Mesendoderm (in vitro differentiated cells): Measurements from ENCODE around the gene FCRL3.

Experiments
- DNase-seq: peaks from one replicate; pipeline ENCODE4 v3.0.0; 2013
- H2AK5ac ChIP-seq: 2 replicates; pipeline ENCODE4 v1.6.1; 2013; ENCODE audit warnings: low read length, inconsistent platforms
- H2BK120ac ChIP-seq: 2 replicates; pipeline ENCODE4 v1.6.1; 2013; ENCODE audit warnings: low read depth, mild to moderate bottlenecking, low read length, moderate library complexity, mixed read lengths
- H2BK15ac ChIP-seq: replicated peaks from 2 replicates; pipeline ENCODE4 v1.6.1; 2013; ENCODE audit warnings: low read depth, mild to moderate bottlenecking, moderate library complexity
- H2BK5ac ChIP-seq: 2 replicates; pipeline ENCODE4 v1.6.1; 2013; ENCODE audit warnings: low read length, inconsistent platforms
- H3K18ac ChIP-seq: 2 replicates; pipeline ENCODE4 v1.6.1; 2013; ENCODE audit warnings: mild to moderate bottlenecking, low read length, mixed read lengths
- H3K23ac ChIP-seq: one replicate; pipeline ENCODE4 v1.6.1; 2013; ENCODE audit warnings: low read length
- H3K27ac ChIP-seq: 2 replicates; pipeline ENCODE4 v1.5.1; 2013; ENCODE audit warnings: low read depth, mild to moderate bottlenecking, inconsistent platforms, low read length, moderate library complexity
- H3K27me3 ChIP-seq: 2 replicates; pipeline ENCODE4 v1.6.1; 2013; ENCODE audit warnings: low read length, control low read depth, mild to moderate bottlenecking, inconsistent platforms; ENCODE audit not compliant: insufficient read depth, poor library complexity
- H3K36me3 ChIP-seq: 2 replicates; pipeline ENCODE4 v1.6.1; 2013; ENCODE audit warnings: low read length, inconsistent platforms; ENCODE audit not compliant: control insufficient read depth, insufficient read depth
- H3K4ac ChIP-seq: one replicate; pipeline ENCODE4 v1.6.1; 2013; ENCODE audit warnings: low read depth, mild to moderate bottlenecking, low read length, moderate library complexity
- H3K4me1 ChIP-seq: 2 replicates; pipeline ENCODE4 v1.6.1; 2013; ENCODE audit warnings: low read depth, low read length, inconsistent platforms; ENCODE audit not compliant: control insufficient read depth
- H3K4me2 ChIP-seq: 2 replicates; pipeline ENCODE4 v1.6.1; 2013; ENCODE audit warnings: low read length
- H3K4me3 ChIP-seq: 2 replicates; pipeline ENCODE4 v1.5.1; 2013; ENCODE audit warnings: mild to moderate bottlenecking, low read length
- H3K56ac ChIP-seq: one replicate; pipeline ENCODE4 v1.6.1; 2013; ENCODE audit warnings: low read length
- H3K79me1 ChIP-seq: 2 replicates; pipeline ENCODE4 v1.6.1; 2013; ENCODE audit warnings: low read length, inconsistent platforms
- H3K79me2 ChIP-seq: 2 replicates; pipeline ENCODE4 v1.6.1; 2013; ENCODE audit warnings: mild to moderate bottlenecking, low read length; ENCODE audit not compliant: control insufficient read depth, insufficient read depth
- H3K9ac ChIP-seq: 2 replicates; pipeline ENCODE4 v1.6.1; 2013; ENCODE audit warnings: low read length, inconsistent platforms
- H4K5ac ChIP-seq: one replicate; pipeline ENCODE4 v1.6.1; 2013; ENCODE audit warnings: low read length
- H4K8ac ChIP-seq: one replicate; pipeline ENCODE4 v1.6.1; 2013; ENCODE audit warnings: low read depth, mild to moderate bottlenecking, control low read depth, low read length, moderate library complexity
- WGBS: extraction: QIAGEN DNeasy Blood & Tissue Kit; methylation state at CpG from one replicate; pipeline ENCODE4 v1.1.7; 2013; ENCODE audit warnings: low lambda C conversion rate, missing lambda C conversion rate; ENCODE audit not compliant: insufficient coverage; ENCODE audit errors: extremely low coverage; 5-methylcytosine and 5-hydroxymethylcytosine counted together

FCRL3 gene

DNA sequence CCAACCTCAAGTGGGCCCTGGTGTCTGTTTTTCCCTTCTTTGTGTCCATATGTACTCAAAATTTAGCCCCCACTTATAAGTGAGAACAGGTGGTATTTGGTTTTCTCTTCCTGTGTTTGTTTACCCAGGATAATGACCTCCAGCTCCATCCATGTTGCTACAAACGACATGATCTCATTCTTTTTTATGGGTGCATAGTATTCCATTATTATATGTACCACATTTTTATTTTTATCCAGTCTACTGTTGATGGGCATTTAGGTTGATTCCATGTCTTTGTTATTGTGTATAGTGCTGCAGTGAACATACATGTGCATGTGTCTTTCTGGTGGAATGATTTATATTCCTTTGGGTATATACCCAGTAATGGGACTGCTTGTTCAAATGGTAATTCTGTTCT is 27.6 kb downstream of the FCRL3 start:
- no peak for DNase-seq
- H3K27ac ChIP-seq = no peak overlapping the region
- no peaks in the 10 kb centered on the region for H3K36me3 ChIP-seq
- no peak overlapping the region for H2AK5ac ChIP-seq
- no peak overlapping the region for H2BK5ac ChIP-seq
- H3K4me3 ChIP-seq = no peak overlapping the region
- H3K56ac ChIP-seq = no peak overlapping the region
- no peak overlapping the region for H4K5ac ChIP-seq
- H2BK15ac ChIP-seq = no peak overlapping the region
- H4K8ac ChIP-seq = no peak overlapping the region
- H3K23ac ChIP-seq = no peak overlapping the region
- no peaks in the 10 kb centered on the region for H3K79me1 ChIP-seq
- no peak overlapping the region for H2BK120ac ChIP-seq
- H3K18ac ChIP-seq = no peak overlapping the region
- H3K27me3 ChIP-seq = no peaks in the 10 kb centered on the region
- H3K4me2 ChIP-seq = no peak overlapping the region
- WGBS = no CpG with 5 or more reads among the region's 1 CpG
- no peak overlapping the region for H3K4ac ChIP-seq
- H3K79me2 ChIP-seq = no peaks in the 10 kb centered on the region
- no peaks in the 10 kb centered on the region for H3K4me1 ChIP-seq
- H3K9ac ChIP-seq = no peak overlapping the region

DNA sequence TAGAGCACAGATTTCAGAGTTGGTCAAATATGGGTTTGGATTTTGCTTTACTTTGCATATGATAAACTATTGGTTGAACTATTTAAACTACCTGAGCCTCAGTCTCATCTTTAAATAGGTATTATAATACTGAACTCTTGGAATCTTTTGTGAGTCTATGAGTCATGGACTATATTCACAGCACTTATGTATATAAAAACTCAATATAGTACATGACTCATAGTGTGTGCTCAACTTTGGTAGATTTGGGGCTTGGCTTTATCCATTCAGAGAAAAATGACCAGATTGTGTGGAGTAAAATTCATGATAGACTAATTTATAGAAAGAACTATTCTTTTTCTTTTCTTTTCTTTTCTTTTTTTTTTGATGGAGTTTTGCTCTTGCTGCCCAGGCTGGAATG is 28.7 kb downstream of the FCRL3 start:
- Histone ChIP-seq H3K4ac (no peak overlapping the region), H3K27me3 (no peaks in the 10 kb centered on the region), H2BK5ac (no peak overlapping the region), H3K18ac (no peak overlapping the region), H4K5ac (no peak overlapping the region), H3K4me3 (no peak overlapping the region), H3K79me1 (no peaks in the 10 kb centered on the region), H3K27ac (no peak overlapping the region), H3K56ac (no peak overlapping the region), H2AK5ac (no peak overlapping the region), H2BK15ac (no peak overlapping the region), H2BK120ac (no peak overlapping the region), H3K4me2 (no peak overlapping the region), H3K79me2 (no peaks in the 10 kb centered on the region), H3K9ac (no peak overlapping the region), H4K8ac (no peak overlapping the region), H3K4me1 (no peaks in the 10 kb centered on the region), H3K23ac (no peak overlapping the region), H3K36me3 (no peaks in the 10 kb centered on the region)
- no peak for DNase-seq

DNA sequence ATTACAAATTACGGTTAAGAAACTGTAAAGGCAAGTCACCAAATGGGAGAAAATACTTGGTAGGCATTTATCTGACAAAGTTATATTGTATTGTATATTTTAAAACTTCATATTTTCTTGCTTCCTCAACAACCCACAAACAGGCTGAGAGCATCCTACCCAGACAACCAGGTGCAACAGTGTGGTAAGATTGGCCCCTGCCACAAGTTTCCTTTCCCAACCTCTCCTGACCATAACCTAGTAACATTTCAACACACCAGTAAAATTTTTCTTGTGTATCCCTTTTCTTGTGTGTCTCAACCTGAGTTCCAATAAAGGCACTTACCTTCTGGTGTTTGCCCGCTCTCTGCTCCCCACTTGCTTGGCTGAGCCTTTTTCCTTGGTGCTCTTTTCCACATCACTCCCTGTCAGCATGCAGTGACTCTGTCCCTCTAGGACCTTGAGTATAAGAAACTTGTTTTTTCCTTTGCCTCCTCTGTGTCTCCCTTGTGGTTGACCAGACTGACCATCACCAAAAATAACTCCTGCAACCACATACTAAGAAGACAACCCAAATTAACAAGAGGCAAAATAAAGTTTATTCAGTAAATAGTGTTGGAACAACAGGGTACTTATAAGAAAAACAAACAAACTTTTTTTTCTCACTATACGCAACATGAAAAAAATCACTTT is 40.9 kb downstream of the FCRL3 start:
- DNase-seq = no peak

DNA sequence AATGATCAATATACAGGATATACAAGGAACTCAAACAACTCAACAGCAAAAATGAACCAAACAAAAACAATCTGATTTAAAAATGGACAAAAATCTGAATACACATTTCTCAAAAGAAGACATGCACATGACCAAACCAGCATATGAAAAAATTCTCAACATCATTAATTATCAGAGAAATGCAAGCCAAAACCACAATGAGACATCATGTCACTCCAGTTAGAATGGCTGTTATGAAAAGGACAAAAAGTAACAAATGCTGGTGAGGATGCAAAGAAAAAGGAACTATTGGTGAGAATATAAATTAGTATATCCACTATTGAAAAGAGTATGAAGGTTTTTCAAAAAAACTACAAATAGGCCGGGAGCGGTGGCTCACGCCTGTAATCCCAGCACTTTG is 42.0 kb downstream of the FCRL3 start:
- Histone ChIP-seq H3K18ac (no peak overlapping the region), H4K8ac (no peak overlapping the region), H2BK120ac (no peak overlapping the region), H3K79me1 (no peaks in the 10 kb centered on the region), H3K4me1 (no peaks in the 10 kb centered on the region), H3K79me2 (no peaks in the 10 kb centered on the region), H3K27ac (no peak overlapping the region), H2AK5ac (no peak overlapping the region), H3K9ac (no peak overlapping the region), H3K23ac (no peak overlapping the region), H3K4me3 (no peak overlapping the region), H4K5ac (no peak overlapping the region), H2BK15ac (no peak overlapping the region), H2BK5ac (no peak overlapping the region), H3K36me3 (no peaks in the 10 kb centered on the region), H3K27me3 (no peaks in the 10 kb centered on the region), H3K56ac (no peak overlapping the region), H3K4ac (no peak overlapping the region), H3K4me2 (no peak overlapping the region)
- no peak for DNase-seq
- WGBS = no CpG with 5 or more reads among the region's 3 CpGs

More for the DNA sequence above, 40.9 kb downstream of the FCRL3 start:
- H3K27me3 ChIP-seq = no peaks in the 10 kb centered on the region
- no peak overlapping the region for H3K23ac ChIP-seq
- H3K79me1 ChIP-seq = no peaks in the 10 kb centered on the region
- no peak overlapping the region for H4K5ac ChIP-seq
- WGBS = no CpG with 5 or more reads among the region's 3 CpGs
- H3K79me2 ChIP-seq = no peaks in the 10 kb centered on the region
- H3K9ac ChIP-seq = no peak overlapping the region
- no peak overlapping the region for H3K18ac ChIP-seq
- H3K56ac ChIP-seq = no peak overlapping the region
- no peak overlapping the region for H2BK5ac ChIP-seq
- H3K27ac ChIP-seq = no peak overlapping the region
- no peaks in the 10 kb centered on the region for H3K4me1 ChIP-seq
- no peak overlapping the region for H3K4me3 ChIP-seq
- no peak overlapping the region for H2AK5ac ChIP-seq
- H3K4me2 ChIP-seq = no peak overlapping the region
- no peak overlapping the region for H3K4ac ChIP-seq
- H2BK120ac ChIP-seq = no peak overlapping the region
- no peaks in the 10 kb centered on the region for H3K36me3 ChIP-seq
- no peak overlapping the region for H2BK15ac ChIP-seq
- H4K8ac ChIP-seq = no peak overlapping the region

DNA sequence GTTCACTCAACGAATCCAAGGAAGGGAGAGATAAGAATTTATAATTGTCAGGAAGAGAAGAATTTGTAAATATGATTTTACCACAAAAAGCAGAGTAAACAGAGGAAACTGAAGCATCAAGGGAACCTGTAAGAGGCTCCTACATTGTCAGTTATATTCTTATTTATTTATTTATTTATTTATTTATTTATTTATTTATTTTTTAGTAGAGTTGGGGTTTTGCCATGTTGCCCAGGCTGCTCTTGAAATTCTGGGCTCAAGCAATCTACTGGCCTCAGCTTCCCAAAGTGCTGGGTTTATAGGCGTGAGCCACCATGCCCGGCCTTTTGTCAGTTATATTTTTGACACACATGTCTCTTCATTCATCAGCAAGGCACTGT is 47.1 kb downstream of the FCRL3 start:
- Histone ChIP-seq H3K4me1 (no peaks in the 10 kb centered on the region), H3K36me3 (no peaks in the 10 kb centered on the region), H4K8ac (no peak overlapping the region), H2BK5ac (no peak overlapping the region), H3K4me3 (no peak overlapping the region), H3K18ac (no peak overlapping the region), H3K79me1 (no peaks in the 10 kb centered on the region), H3K4me2 (no peak overlapping the region), H3K23ac (no peak overlapping the region), H3K9ac (no peak overlapping the region), H3K4ac (no peak overlapping the region), H2BK120ac (no peak overlapping the region), H3K27me3 (no peaks in the 10 kb centered on the region), H2BK15ac (no peak overlapping the region), H3K27ac (no peak overlapping the region), H3K79me2 (no peaks in the 10 kb centered on the region), H2AK5ac (no peak overlapping the region), H4K5ac (no peak overlapping the region), H3K56ac (no peak overlapping the region)
- DNase-seq = no peak
- no CpG with 5 or more reads among the region's 3 CpGs for WGBS

DNA sequence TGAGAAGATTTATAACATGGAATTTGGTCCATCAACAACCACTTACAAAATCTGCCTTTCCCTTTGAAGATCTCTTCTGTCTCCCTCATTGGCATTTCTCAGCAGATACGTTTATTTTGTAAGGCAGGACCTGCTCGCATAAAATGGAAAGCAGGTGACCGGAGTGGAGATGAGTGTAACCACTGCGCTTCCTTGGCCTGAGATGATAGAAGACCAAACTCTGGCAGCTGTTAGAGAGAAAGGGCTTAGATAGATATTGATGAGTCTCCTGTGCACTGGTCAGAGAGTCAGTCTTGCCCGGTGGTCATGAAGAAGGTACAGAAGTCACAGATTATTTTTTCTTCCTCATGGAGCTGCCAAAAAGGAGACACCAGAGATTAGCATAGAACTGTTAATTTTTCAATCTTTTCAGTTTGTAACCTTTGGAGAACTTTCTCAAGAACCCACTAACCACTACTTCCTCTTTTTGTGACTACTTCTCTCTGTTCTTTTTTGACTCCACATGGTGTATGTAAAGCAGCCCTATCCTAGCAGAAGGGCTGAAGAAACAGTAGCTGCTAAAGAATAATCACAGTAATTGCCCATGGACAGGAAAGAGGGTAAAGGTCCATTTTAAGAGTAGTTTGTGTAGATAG is 47.6 kb downstream of the FCRL3 start:
- Histone ChIP-seq H2BK15ac (no peak overlapping the region), H3K4ac (no peak overlapping the region), H3K18ac (no peak overlapping the region), H2AK5ac (no peak overlapping the region), H3K36me3 (no peaks in the 10 kb centered on the region), H3K9ac (no peak overlapping the region), H3K4me1 (no peaks in the 10 kb centered on the region), H4K8ac (no peak overlapping the region), H2BK5ac (no peak overlapping the region), H3K79me1 (no peaks in the 10 kb centered on the region), H4K5ac (no peak overlapping the region), H2BK120ac (no peak overlapping the region), H3K56ac (no peak overlapping the region), H3K23ac (no peak overlapping the region), H3K27ac (no peak overlapping the region), H3K4me3 (no peak overlapping the region), H3K79me2 (no peaks in the 10 kb centered on the region), H3K4me2 (no peak overlapping the region), H3K27me3 (no peaks in the 10 kb centered on the region)
- DNase-seq = no peak
- WGBS = no CpG with 5 or more reads among the region's 5 CpGs
